Keratinocyte (primary cell): ENCODE data around the gene CNTF. TPM values are rescaled to one million over a fixed set of nuclear protein-coding genes. Genes with fewer than 3 reads are reported as not detected.
"Not testable (repeated sequence)": the region's sequence is repeated elsewhere in the genome, so short reads cannot be mapped to it uniquely, and the experiment has no call there.

Experiments used
- DNase-seq: peaks from one replicate; pipeline ENCODE4 v3.0.0-alpha.2; 2011; ENCODE audit warnings: low read depth, missing footprints, low spot score
- FAIRE-seq: peaks from 2 replicates; lab custom pipeline; 2011; peaks lifted over from hg19 to GRCh38; lab: Jason Lieb, UNC
- H2AFZ ChIP-seq: 2 replicates; pipeline ENCODE4 v1.6.0; 2012; ENCODE audit warnings: low read length, control low read depth, inconsistent platforms; ENCODE audit not compliant: control insufficient read depth
- H3K27ac ChIP-seq: 2 replicates; pipeline ENCODE4 v1.5.1; 2011; ENCODE audit warnings: low read length; ENCODE audit not compliant: control insufficient read depth, insufficient read depth
- H3K27me3 ChIP-seq: 3 replicates; pipeline ENCODE4 v1.6.0; 2011; ENCODE audit warnings: low read length; ENCODE audit not compliant: control insufficient read depth, insufficient read depth; ENCODE audit errors: extremely low read depth
- H3K36me3 ChIP-seq, 2 experiments: 2 replicates in 1 of 2; 3 replicates in 1 of 2; pipeline ENCODE4 v1.5.1; 2011; ENCODE audit warnings: low read length in 2 of 2, mild to moderate bottlenecking in 1 of 2; ENCODE audit not compliant: control insufficient read depth in 2 of 2, insufficient read depth in 2 of 2; ENCODE audit errors: extremely low read depth in 1 of 2
- H3K4me1 ChIP-seq: 3 replicates; pipeline ENCODE4 v1.5.1; 2011; ENCODE audit warnings: low read length; ENCODE audit not compliant: control insufficient read depth, insufficient read depth; ENCODE audit errors: extremely low read depth
- H3K4me2 ChIP-seq: 3 replicates; pipeline ENCODE4 v1.6.0; 2011; ENCODE audit warnings: low read depth, low read length; ENCODE audit not compliant: control insufficient read depth, insufficient read depth; ENCODE audit errors: extremely low read depth
- H3K4me3 ChIP-seq, 3 experiments: fragments of 200-600 bp in 1 of 3; sonication (generic) in 1 of 3; 2 replicates in 2 of 3; 3 replicates in 1 of 3; pipeline ENCODE4 v1.5.1; 2011 to 2016; ENCODE audit warnings: low read length in 3 of 3, mild to moderate bottlenecking in 3 of 3, control low read depth in 2 of 3, inconsistent platforms in 1 of 3, low read depth in 1 of 3, mixed read lengths in 1 of 3, mixed run types in 1 of 3, moderate library complexity in 1 of 3; ENCODE audit not compliant: control insufficient read depth in 2 of 3, insufficient read depth in 2 of 3; ENCODE audit errors: extremely low read depth in 1 of 3
- H3K79me2 ChIP-seq: 2 replicates; pipeline ENCODE4 v1.6.0; 2012; ENCODE audit warnings: low read length; ENCODE audit not compliant: control insufficient read depth, insufficient read depth
- H3K9ac ChIP-seq: 3 replicates; pipeline ENCODE4 v1.6.0; 2011; ENCODE audit warnings: low read length; ENCODE audit not compliant: control insufficient read depth, insufficient read depth; ENCODE audit errors: extremely low read depth
- H3K9me1 ChIP-seq: 3 replicates; pipeline ENCODE4 v1.6.0; 2011; ENCODE audit warnings: low read length; ENCODE audit not compliant: control insufficient read depth, insufficient read depth; ENCODE audit errors: extremely low read depth
- H3K9me3 ChIP-seq: 2 replicates; pipeline ENCODE4 v1.5.1; 2012; ENCODE audit warnings: low read depth, low read length; ENCODE audit not compliant: control insufficient read depth
- H4K20me1 ChIP-seq: 3 replicates; pipeline ENCODE4 v1.6.0; 2011; ENCODE audit warnings: low read length; ENCODE audit not compliant: control insufficient read depth, insufficient read depth; ENCODE audit errors: extremely low read depth
- EZH2 ChIP-seq: IDR thresholded peaks from one replicate; pipeline ENCODE4 v1.6.1; 2012; ENCODE audit warnings: inconsistent platforms, mild to moderate bottlenecking, low read length, moderate library complexity
- dilution Hi-C: fragments of 300-500 bp; cut with MboI; formaldehyde crosslinking; loops from one replicate; pipeline ENCODE4 v1.7.0; 2020; ENCODE audit warnings: low sequenced_read_pairs; ENCODE audit not compliant: extremely low pct_ligation_motif_present
- polyA minus RNA-seq, 3 experiments: library from RNA; depleted of rRNA, polyadenylated mRNA; stranded (reverse); fragments of >200 nt; gene quantifications; 1 replicate in 1 of 3; 2 replicates in 1 of 3; 3 replicates in 1 of 3; pipeline ENCODE4 v1.2.3, GENCODE V29; 2011
- polyA plus RNA-seq, 5 experiments: library from polyadenylated mRNA; depleted of rRNA in 3 of 5; stranded (reverse) in 3 of 5; stranded (forward) in 1 of 5; unstranded in 1 of 5; fragments of >200 nt; gene quantifications; 1 replicate in 1 of 5; 2 replicates in 3 of 5; 3 replicates in 1 of 5; pipeline versions ENCODE4 v1.2.1 to v1.2.3, GENCODE V29; 2011 to 2012; ENCODE audit warnings: missing spikeins in 2 of 5, low read depth in 1 of 5, low replicate concordance in 1 of 5
- TF ChIP-seq, protein P1 (sequence below), 3 experiments: IDR thresholded peaks in 1 of 3; conservative IDR thresholded peaks in 1 of 3; optimal IDR thresholded peaks in 1 of 3; 2 replicates in 2 of 3; 3 replicates in 1 of 3; pipeline versions ENCODE3 to v1.5.1; 2011; ENCODE audit warnings: low read length in 3 of 3, mild to moderate bottlenecking in 3 of 3, moderate library complexity in 2 of 3, control low read depth in 1 of 3, inconsistent platforms in 1 of 3; ENCODE audit not compliant: insufficient read depth in 2 of 3; ENCODE audit errors: extremely low read depth in 1 of 3

Gene CNTF, protein sequence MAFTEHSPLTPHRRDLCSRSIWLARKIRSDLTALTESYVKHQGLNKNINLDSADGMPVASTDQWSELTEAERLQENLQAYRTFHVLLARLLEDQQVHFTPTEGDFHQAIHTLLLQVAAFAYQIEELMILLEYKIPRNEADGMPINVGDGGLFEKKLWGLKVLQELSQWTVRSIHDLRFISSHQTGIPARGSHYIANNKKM
- polyA plus RNA-seq = 0.96 to 1.9 TPM (median 1.3 TPM) in 3 replicates
- 0.14 TPM for polyA plus RNA-seq (2011; ENCODE audit: low read depth)
- polyA plus RNA-seq (2011; cell fraction: cytosol; rRNA removed) = 0.58 and 0.79 TPM in 2 replicates
- polyA plus RNA-seq (2011; cell fraction: nucleus; rRNA removed) = 2.7 and 3.2 TPM in 2 replicates
- 1.0 and 1.2 TPM in 2 replicates for polyA plus RNA-seq (2012; ENCODE audit: low replicate concordance)
- polyA minus RNA-seq = 1.4 to 8.4 TPM (median 2.8 TPM) in 3 replicates
- not detected for polyA minus RNA-seq (2011; cell fraction: cytosol; rRNA and poly(A)+ RNA removed)
- polyA minus RNA-seq (2011; cell fraction: nucleus; rRNA and poly(A)+ RNA removed) = 4.9 and 6.8 TPM in 2 replicates

DNA sequence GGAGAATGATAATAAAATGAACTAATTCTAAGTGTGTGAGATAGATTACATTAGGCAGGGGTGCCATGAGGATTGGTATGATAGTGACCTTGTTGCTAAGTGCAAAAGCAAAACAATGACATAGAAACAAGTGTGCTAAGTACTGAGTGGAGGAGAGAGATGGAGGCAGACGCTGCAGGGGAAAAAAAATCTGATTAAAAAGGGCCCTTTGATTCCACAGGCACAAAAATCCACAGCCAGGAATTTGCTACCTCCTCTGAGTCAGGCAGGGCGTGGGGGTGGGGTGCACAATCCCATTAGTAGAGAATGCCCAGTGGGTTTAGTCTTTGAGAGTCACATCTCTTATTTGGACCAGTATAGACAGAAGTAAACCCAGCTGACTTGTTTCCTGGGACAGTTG, at the start of gene CNTF:
TSS of gene CNTF (plus strand) at position 322 of the 400 bp plus-strand sequence. CDS start 88 bp downstream, outside the sequence.
- Histone ChIP-seq H4K20me1 (no peaks in the 10 kb centered on the region), H3K4me1 (peaks cover 46% of the 10 kb centered on the region), H3K9me3 (no peaks in the 10 kb centered on the region), H3K9ac (no peak within 1 kb of the TSS), H3K9me1 (no peaks in the 10 kb centered on the region), H3K27me3 (no peaks in the 10 kb centered on the region), H3K27ac (peak within 1 kb of the TSS; percentile 44), H3K4me3 (peak within 1 kb of the TSS in 2 of 3 experiments; percentile 1 to 5), H3K4me2 (peak within 1 kb of the TSS; percentile 53), H2AFZ (no peak within 1 kb of the TSS), H3K79me2 (peaks cover 4% of the 10 kb centered on the region), H3K36me3 (peaks cover 14 to 28% of the 10 kb centered on the region in 2 experiments)
- FAIRE-seq (no peak), DNase-seq (no peak)
- TF ChIP-seq, protein P1, sequence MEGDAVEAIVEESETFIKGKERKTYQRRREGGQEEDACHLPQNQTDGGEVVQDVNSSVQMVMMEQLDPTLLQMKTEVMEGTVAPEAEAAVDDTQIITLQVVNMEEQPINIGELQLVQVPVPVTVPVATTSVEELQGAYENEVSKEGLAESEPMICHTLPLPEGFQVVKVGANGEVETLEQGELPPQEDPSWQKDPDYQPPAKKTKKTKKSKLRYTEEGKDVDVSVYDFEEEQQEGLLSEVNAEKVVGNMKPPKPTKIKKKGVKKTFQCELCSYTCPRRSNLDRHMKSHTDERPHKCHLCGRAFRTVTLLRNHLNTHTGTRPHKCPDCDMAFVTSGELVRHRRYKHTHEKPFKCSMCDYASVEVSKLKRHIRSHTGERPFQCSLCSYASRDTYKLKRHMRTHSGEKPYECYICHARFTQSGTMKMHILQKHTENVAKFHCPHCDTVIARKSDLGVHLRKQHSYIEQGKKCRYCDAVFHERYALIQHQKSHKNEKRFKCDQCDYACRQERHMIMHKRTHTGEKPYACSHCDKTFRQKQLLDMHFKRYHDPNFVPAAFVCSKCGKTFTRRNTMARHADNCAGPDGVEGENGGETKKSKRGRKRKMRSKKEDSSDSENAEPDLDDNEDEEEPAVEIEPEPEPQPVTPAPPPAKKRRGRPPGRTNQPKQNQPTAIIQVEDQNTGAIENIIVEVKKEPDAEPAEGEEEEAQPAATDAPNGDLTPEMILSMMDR (optimal IDR thresholded peaks at IDR 0.05 in 1 of 3, IDR thresholded peaks at IDR 0.05 in 1 of 3, conservative IDR thresholded peaks at IDR 0.05 in 1 of 3; ENCODE audit: extremely low read depth in 1 of 3, insufficient read depth in 2 of 3, low read length in 3 of 3) = no peak
- TF ChIP-seq EZH2 = no peak
- dilution Hi-C loops = no loop called here

DNA sequence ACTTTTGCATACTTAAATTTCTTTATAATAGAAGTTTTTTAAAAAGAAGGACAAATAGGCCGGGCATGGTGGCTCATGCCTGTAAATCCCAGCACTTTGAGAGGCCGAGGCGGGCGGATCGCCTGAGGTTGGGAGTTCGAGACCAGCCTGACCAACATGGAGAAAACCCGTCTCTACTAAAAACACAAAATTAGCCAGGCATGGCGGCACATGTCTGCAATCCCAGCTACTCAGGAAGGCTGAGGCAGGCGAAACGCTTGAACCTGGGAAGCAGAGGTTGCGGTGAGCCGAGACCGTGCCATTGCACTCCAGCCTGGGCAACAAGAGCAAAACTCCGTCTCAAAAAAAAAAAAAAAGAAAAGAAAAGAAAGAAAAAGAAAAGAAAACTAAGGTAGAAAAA, 49.6 kb upstream of the CNTF start:
- dilution Hi-C loops, H3K27me3 ChIP-seq, H3K9me3 ChIP-seq, H3K9me1 ChIP-seq, H2AFZ ChIP-seq, H4K20me1 ChIP-seq, FAIRE-seq, DNase-seq, H3K36me3 ChIP-seq: not testable (repeated sequence)
- peak overlapping the region in 2 of 3 experiments; percentile 24 to 45 for H3K4me3 ChIP-seq
- peak overlapping the region; percentile 100 for H3K27ac ChIP-seq
- peaks cover 24% of the 10 kb centered on the region for H3K79me2 ChIP-seq
- H3K9ac ChIP-seq = peak overlapping the region; percentile 71
- peaks cover 49% of the 10 kb centered on the region for H3K4me1 ChIP-seq
- peak overlapping the region; percentile 91 for H3K4me2 ChIP-seq
